Hepatocyte (in vitro differentiated cells): ENCODE data around the gene ZDHHC1. TPM values are rescaled to one million over a fixed set of nuclear protein-coding genes. Genes with fewer than 3 reads are reported as not detected.

Source experiments
- DNase-seq: peaks from one replicate; pipeline ENCODE4 v3.0.0-alpha.2; 2016; ENCODE audit warnings: low spot score
- H2AFZ ChIP-seq: fragments of 200-600 bp; sonication (generic); 2 replicates; pipeline ENCODE4 v1.6.0; 2016; ENCODE audit warnings: antibody characterized with exemption, mild to moderate bottlenecking
- H3K27ac ChIP-seq: fragments of 200-600 bp; sonication (generic); 2 replicates; pipeline ENCODE4 v1.5.1; 2016; ENCODE audit warnings: mild to moderate bottlenecking
- H3K27me3 ChIP-seq: fragments of 200-600 bp; sonication (generic); 2 replicates; pipeline ENCODE4 v1.6.1; 2016
- H3K36me3 ChIP-seq: fragments of 200-600 bp; sonication (generic); replicated peaks from 2 replicates; pipeline ENCODE4 v1.5.1; 2016; ENCODE audit warnings: low read depth; ENCODE audit not compliant: insufficient read depth
- H3K4me1 ChIP-seq: fragments of 200-600 bp; sonication (generic); 2 replicates; pipeline ENCODE4 v1.5.1; 2016; ENCODE audit warnings: mild to moderate bottlenecking, moderate library complexity; ENCODE audit not compliant: insufficient read depth
- H3K4me2 ChIP-seq: fragments of 200-600 bp; sonication (generic); 2 replicates; pipeline ENCODE4 v1.6.0; 2016
- H3K4me3 ChIP-seq: fragments of 200-600 bp; sonication (generic); 2 replicates; pipeline ENCODE4 v1.5.1; 2016; ENCODE audit warnings: mild to moderate bottlenecking
- H3K79me2 ChIP-seq: fragments of 200-600 bp; sonication (generic); 2 replicates; pipeline ENCODE4 v1.6.0; 2017; ENCODE audit warnings: mild to moderate bottlenecking
- H3K9me2 ChIP-seq: fragments of 200-600 bp; sonication (generic); replicated peaks from 2 replicates; pipeline ENCODE4 v1.6.0; 2017; ENCODE audit warnings: mild to moderate bottlenecking; ENCODE audit not compliant: insufficient read depth
- H3K9me3 ChIP-seq: fragments of 200-600 bp; sonication (generic); 2 replicates; pipeline ENCODE4 v1.5.1; 2016; ENCODE audit warnings: low read depth, mild to moderate bottlenecking
- H4K20me1 ChIP-seq: fragments of 200-600 bp; sonication (generic); 2 replicates; pipeline ENCODE4 v1.6.0; 2016; ENCODE audit warnings: mild to moderate bottlenecking; ENCODE audit not compliant: insufficient read depth, poor library complexity, severe bottlenecking
- EZH2 ChIP-seq: fragments of 200-600 bp; sonication (generic); IDR thresholded peaks from 2 replicates; pipeline ENCODE4 v1.6.1; 2016; ENCODE audit warnings: antibody characterized with exemption, mild to moderate bottlenecking, borderline replicate concordance
- EZH2phosphoT487 ChIP-seq: fragments of 200-600 bp; sonication (generic); IDR thresholded peaks from one replicate; pipeline ENCODE4 v1.6.1; 2018; ENCODE audit warnings: antibody characterized with exemption, mild to moderate bottlenecking, low read depth, moderate library complexity; ENCODE audit not compliant: unreplicated experiment, severe bottlenecking
- WGBS: methylation state at CpG from one replicate; pipeline ENCODE4 v1.1.6; 2016; ENCODE audit warnings: low lambda C conversion rate; ENCODE audit errors: missing lambda C conversion rate; 5-methylcytosine and 5-hydroxymethylcytosine counted together
- polyA plus RNA-seq: library from polyadenylated mRNA; unstranded; fragments of >200 nt; fragmentation: Nextera tagmentation; extraction: Ambion mirVana; gene quantifications from 2 replicates; pipeline ENCODE4 v1.2.1, GENCODE V29; 2016
- total RNA-seq: library from RNA; depleted of rRNA; stranded (reverse); fragments of >200 nt; gene quantifications from 2 replicates; pipeline ENCODE4 v1.2.3, GENCODE V29; 2014
- TF ChIP-seq, protein P1 (sequence below): fragments of 200-600 bp; sonication (generic); IDR thresholded peaks from 2 replicates; pipeline ENCODE4 v1.5.1; 2016; ENCODE audit warnings: antibody characterized with exemption, mild to moderate bottlenecking; ENCODE audit not compliant: poor library complexity

Gene ZDHHC1
- total and polyA plus RNA-seq, 2 experiments from 2014 or later = 5.9 to 10.6 TPM

DNA sequence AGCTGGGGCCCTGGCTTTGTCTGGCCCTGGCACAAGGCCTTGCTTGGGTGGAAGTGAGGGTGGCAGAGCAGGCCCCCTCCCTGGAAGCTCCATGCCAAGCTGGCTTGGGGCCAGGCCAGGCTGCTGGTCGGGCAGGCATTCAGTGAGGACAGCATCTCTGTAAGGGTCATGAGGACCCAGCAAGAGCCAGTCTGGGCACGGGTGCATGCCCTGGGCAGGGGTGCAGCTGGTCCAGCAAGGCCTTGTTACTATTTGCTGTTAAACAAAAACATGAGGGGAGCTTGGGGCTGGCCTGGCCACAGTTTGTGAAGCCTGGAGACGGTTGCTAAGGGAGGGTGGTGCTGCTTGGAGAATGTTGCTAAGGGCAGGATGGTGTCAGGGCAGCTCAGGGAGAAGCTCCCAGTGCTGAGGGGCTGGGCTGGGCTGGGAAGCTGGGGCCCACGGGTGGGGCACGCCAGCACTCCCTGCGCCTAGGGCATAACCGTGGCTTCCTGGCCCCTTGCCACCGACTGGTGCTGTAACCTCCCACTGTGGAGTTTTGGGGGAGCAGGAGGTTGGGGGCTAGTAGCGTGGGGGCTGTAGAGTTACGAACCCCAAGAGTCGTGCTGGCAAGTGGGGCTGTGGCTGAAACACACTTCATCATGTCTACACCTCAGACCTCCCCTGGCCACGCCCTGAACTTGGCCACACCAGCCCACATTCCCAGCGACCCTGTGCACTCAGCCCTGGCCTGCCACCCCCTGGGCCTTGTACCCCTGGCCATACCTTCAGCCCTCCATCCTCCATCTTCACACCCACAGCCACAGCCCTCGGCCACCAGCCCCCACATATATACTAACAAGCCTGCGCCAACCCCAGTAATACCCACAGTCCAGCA is 24.6 kb downstream of the ZDHHC1 start:
- Histone ChIP-seq H4K20me1 (no peaks in the 10 kb centered on the region), H3K79me2 (no peaks in the 10 kb centered on the region), H3K27ac (no peak overlapping the region), H3K36me3 (no peaks in the 10 kb centered on the region), H3K4me2 (no peak overlapping the region), H3K27me3 (peaks cover 29% of the 10 kb centered on the region), H3K9me3 (no peaks in the 10 kb centered on the region), H3K9me2 (no peaks in the 10 kb centered on the region), H2AFZ (no peak overlapping the region), H3K4me3 (no peak overlapping the region), H3K4me1 (peaks cover 19% of the 10 kb centered on the region)
- no peak for DNase-seq
- WGBS = 92% methylated on average over 12 of the region's 15 CpGs
- TF ChIP-seq EZH2 = no peak
- no peak for TF ChIP-seq EZH2phosphoT487
- TF ChIP-seq, protein P1, sequence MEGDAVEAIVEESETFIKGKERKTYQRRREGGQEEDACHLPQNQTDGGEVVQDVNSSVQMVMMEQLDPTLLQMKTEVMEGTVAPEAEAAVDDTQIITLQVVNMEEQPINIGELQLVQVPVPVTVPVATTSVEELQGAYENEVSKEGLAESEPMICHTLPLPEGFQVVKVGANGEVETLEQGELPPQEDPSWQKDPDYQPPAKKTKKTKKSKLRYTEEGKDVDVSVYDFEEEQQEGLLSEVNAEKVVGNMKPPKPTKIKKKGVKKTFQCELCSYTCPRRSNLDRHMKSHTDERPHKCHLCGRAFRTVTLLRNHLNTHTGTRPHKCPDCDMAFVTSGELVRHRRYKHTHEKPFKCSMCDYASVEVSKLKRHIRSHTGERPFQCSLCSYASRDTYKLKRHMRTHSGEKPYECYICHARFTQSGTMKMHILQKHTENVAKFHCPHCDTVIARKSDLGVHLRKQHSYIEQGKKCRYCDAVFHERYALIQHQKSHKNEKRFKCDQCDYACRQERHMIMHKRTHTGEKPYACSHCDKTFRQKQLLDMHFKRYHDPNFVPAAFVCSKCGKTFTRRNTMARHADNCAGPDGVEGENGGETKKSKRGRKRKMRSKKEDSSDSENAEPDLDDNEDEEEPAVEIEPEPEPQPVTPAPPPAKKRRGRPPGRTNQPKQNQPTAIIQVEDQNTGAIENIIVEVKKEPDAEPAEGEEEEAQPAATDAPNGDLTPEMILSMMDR = no peak

DNA sequence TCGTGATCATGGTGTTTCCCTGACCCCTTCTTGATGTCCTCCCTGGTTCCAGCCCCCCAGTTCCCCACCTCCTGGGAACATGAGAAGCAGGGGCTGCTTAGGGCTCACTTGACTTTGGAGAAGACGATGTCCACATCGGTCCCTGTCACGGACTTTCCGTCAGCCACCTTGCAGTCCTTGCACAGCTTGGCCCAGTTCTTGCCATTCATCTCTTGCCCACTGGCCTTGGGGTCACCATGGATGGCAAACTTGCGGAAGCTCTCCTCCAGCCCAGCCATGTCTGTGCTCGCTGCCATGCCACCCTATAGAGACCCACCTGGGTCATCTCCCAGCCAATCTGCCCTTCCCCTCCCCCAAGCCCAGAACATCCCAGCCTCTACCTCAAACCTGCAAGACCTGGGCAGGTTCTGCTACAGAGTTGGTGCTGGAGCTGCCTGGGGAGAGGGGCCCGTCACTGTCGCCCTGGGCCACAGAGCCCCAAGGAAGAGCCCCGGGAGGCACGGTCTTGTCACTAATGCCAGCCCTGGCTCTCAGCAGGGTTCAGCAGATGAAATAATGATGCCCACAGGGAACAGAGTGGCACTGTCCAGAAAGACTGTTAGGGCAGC is 25.4 kb downstream of the ZDHHC1 start:
- 96% methylated on average over 11 of the region's 11 CpGs for WGBS
- Histone ChIP-seq H3K9me3 (no peaks in the 10 kb centered on the region), H4K20me1 (no peaks in the 10 kb centered on the region), H3K4me2 (no peak overlapping the region), H3K4me3 (no peak overlapping the region), H3K79me2 (no peaks in the 10 kb centered on the region), H3K9me2 (no peaks in the 10 kb centered on the region), H3K27me3 (peaks cover 29% of the 10 kb centered on the region), H3K27ac (no peak overlapping the region), H2AFZ (no peak overlapping the region), H3K36me3 (no peaks in the 10 kb centered on the region), H3K4me1 (peaks cover 15% of the 10 kb centered on the region)
- no peak for TF ChIP-seq EZH2
- no peak for TF ChIP-seq EZH2phosphoT487
- TF ChIP-seq, protein P1 = no peak
- DNase-seq = no peak

DNA sequence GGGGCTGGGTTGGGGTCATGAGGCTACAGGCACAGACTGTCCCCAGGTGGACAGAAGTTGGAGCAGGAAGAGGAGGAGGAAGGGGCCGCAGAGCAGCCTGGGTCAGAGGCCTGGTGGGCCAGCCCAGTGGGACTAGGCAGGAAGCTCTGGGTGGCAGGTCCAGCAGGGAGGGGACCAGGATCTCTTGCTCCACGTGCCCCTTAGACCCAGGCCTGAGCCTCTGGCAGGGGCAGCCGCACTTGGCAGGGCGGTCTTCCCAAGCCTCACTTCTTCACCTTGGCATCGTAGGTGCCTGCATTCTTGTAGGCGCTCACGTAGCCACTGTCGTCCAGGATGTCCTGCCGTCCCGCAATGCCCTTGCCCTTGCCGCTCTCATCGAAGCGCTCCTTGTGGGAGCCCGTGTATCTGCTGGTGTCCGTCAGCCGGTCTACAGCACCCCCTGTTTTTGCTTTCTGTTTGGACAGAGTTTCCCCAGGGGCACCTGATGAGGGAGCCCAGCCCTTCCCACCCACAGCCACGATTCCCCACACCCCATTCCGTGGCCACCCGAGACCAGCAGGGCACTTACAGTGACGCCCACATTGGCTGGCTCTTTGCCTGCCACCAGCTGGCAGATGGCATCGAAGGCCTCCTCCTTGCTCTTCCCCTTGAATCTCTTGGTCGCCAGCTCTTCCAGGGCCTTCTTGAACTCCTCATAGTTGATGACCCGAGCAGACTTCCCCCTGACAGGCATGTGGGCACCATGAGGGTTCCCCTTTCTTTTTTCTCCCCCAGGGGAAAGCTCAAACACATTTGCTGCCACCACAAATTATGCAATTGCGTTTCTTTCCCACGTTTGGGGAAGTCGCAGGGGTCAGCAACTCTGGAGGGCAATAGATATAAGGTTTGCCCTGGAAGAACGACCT is 26.1 kb downstream of the ZDHHC1 start:
- no peaks in the 10 kb centered on the region for H3K36me3 ChIP-seq
- H3K9me2 ChIP-seq = no peaks in the 10 kb centered on the region
- H3K4me2 ChIP-seq = no peak overlapping the region
- no peaks in the 10 kb centered on the region for H3K79me2 ChIP-seq
- H3K27ac ChIP-seq = no peak overlapping the region
- H3K4me1 ChIP-seq = peaks cover 15% of the 10 kb centered on the region
- no peak overlapping the region for H2AFZ ChIP-seq
- 96% methylated on average over 25 of the region's 27 CpGs for WGBS
- H3K4me3 ChIP-seq = no peak overlapping the region
- no peaks in the 10 kb centered on the region for H4K20me1 ChIP-seq
- H3K27me3 ChIP-seq = peaks cover 22% of the 10 kb centered on the region
- DNase-seq = no peak
- no peaks in the 10 kb centered on the region for H3K9me3 ChIP-seq
- TF ChIP-seq EZH2phosphoT487 = no peak
- TF ChIP-seq, protein P1 = no peak
- TF ChIP-seq EZH2 = no peak
